Astrocyte (in vitro differentiated cells and primary cell): ENCODE results near the gene SLC25A22. TPM values are rescaled to one million over a fixed set of nuclear protein-coding genes. Genes with fewer than 3 reads are reported as not detected.

Experiments
- DNase-seq: peaks from one replicate; pipeline ENCODE4 v3.0.0-alpha.2; 2010; ENCODE audit warnings: low read depth
- FAIRE-seq: peaks from 2 replicates; lab custom pipeline; 2011; peaks lifted over from hg19 to GRCh38; lab: Jason Lieb, UNC
- H2AFZ ChIP-seq: 2 replicates; pipeline ENCODE4 v1.6.0; 2012; ENCODE audit warnings: low read depth, low read length, inconsistent platforms
- H3K27ac ChIP-seq: 2 replicates; pipeline ENCODE4 v1.5.1; 2011; ENCODE audit warnings: low read depth, low read length, inconsistent platforms
- H3K27me3 ChIP-seq: 2 replicates; pipeline ENCODE4 v1.6.0; 2011; ENCODE audit warnings: low read length, inconsistent platforms; ENCODE audit not compliant: insufficient read depth
- H3K36me3 ChIP-seq: 2 replicates; pipeline ENCODE4 v1.5.1; 2011; ENCODE audit warnings: low read length, inconsistent platforms; ENCODE audit not compliant: insufficient read depth
- H3K4me1 ChIP-seq: 2 replicates; pipeline ENCODE4 v1.5.1; 2011; ENCODE audit warnings: low read length, inconsistent platforms; ENCODE audit not compliant: insufficient read depth
- H3K4me2 ChIP-seq: 2 replicates; pipeline ENCODE4 v1.6.0; 2012; ENCODE audit warnings: low read length, inconsistent platforms
- H3K4me3 ChIP-seq: 2 replicates; pipeline ENCODE4 v1.5.1; 2011; ENCODE audit warnings: low read depth, mild to moderate bottlenecking, low read length, inconsistent platforms; ENCODE audit not compliant: insufficient read depth
- H3K79me2 ChIP-seq: 2 replicates; pipeline ENCODE4 v1.6.0; 2012; ENCODE audit warnings: mild to moderate bottlenecking, low read length, inconsistent platforms; ENCODE audit not compliant: insufficient read depth
- H3K9ac ChIP-seq: 2 replicates; pipeline ENCODE4 v1.6.0; 2012; ENCODE audit warnings: mild to moderate bottlenecking, low read length, inconsistent platforms
- H3K9me3 ChIP-seq: 2 replicates; pipeline ENCODE4 v1.5.1; 2012; ENCODE audit warnings: low read depth, mild to moderate bottlenecking, low read length, inconsistent platforms; ENCODE audit not compliant: insufficient read depth
- H4K20me1 ChIP-seq: 2 replicates; pipeline ENCODE4 v1.6.0; 2012; ENCODE audit warnings: low read length, inconsistent platforms; ENCODE audit not compliant: insufficient read depth
- H3K27ac Mint-ChIP-seq: one replicate; pipeline ENCODE4 v1.8.0; 2021; ENCODE audit warnings: mild to moderate bottlenecking, mixed read lengths; ENCODE audit not compliant: unreplicated experiment
- H3K27me3 Mint-ChIP-seq: one replicate; pipeline ENCODE4 v1.8.0; 2021; ENCODE audit warnings: low read depth, mixed read lengths; ENCODE audit not compliant: unreplicated experiment
- H3K36me3 Mint-ChIP-seq: one replicate; pipeline ENCODE4 v1.8.0; 2021; ENCODE audit warnings: low read depth, mixed read lengths; ENCODE audit not compliant: unreplicated experiment
- H3K4me1 Mint-ChIP-seq: one replicate; pipeline ENCODE4 v1.8.0; 2021; ENCODE audit warnings: low read depth, mixed read lengths; ENCODE audit not compliant: unreplicated experiment
- H3K4me3 Mint-ChIP-seq: one replicate; pipeline ENCODE4 v1.8.0; 2021; ENCODE audit warnings: mild to moderate bottlenecking, moderate library complexity, mixed read lengths; ENCODE audit not compliant: unreplicated experiment
- H3K9me3 Mint-ChIP-seq: one replicate; pipeline ENCODE4 v1.8.0; 2021; ENCODE audit warnings: mild to moderate bottlenecking, mixed read lengths; ENCODE audit not compliant: unreplicated experiment
- CTCF ChIP-seq: IDR thresholded peaks from 2 replicates; pipeline ENCODE4 v1.5.1; 2011; ENCODE audit warnings: low read depth, mild to moderate bottlenecking, inconsistent platforms, low read length, moderate library complexity; ENCODE audit not compliant: insufficient read depth
- EZH2 ChIP-seq: IDR thresholded peaks from 2 replicates; pipeline ENCODE4 v1.6.1; 2012; ENCODE audit warnings: mild to moderate bottlenecking, low read length, inconsistent platforms; ENCODE audit not compliant: insufficient read depth
- total RNA-seq: library from RNA; stranded (reverse); gene quantifications from 2 replicates; pipeline ENCODE4 v1.2.1, GENCODE V29; 2021

Gene SLC25A22
- total RNA-seq, 1 donor from 2014 or later, result 21.4 TPM

GRCh38 chr11:792535-792821, 5.6 kb downstream of the SLC25A22 start:
- TF ChIP-seq EZH2 (no peak), CTCF (no peak)
- Mint-ChIP-seq H3K27me3 (no peaks in the 10 kb centered on the region), H3K4me3 (no peak overlapping the region), H3K4me1 (no peaks in the 10 kb centered on the region), H3K9me3 (no peaks in the 10 kb centered on the region), H3K27ac (no peak overlapping the region), H3K36me3 (peaks cover 2% of the 10 kb centered on the region)
- no peak overlapping the region for H3K9ac ChIP-seq
- no peaks in the 10 kb centered on the region for H3K36me3 ChIP-seq
- no peak overlapping the region for H3K4me2 ChIP-seq
- H3K27me3 ChIP-seq, result no peaks in the 10 kb centered on the region
- H3K9me3 ChIP-seq, result no peaks in the 10 kb centered on the region
- no peak for DNase-seq
- no peak overlapping the region for H3K27ac ChIP-seq
- H4K20me1 ChIP-seq, result peaks cover 46% of the 10 kb centered on the region
- no peak for FAIRE-seq
- peaks cover 4% of the 10 kb centered on the region for H3K79me2 ChIP-seq
- H3K4me1 ChIP-seq, result peaks cover 12% of the 10 kb centered on the region
- H2AFZ ChIP-seq, result no peak overlapping the region
- H3K4me3 ChIP-seq, result no peak overlapping the region

- TF ChIP-seq CTCF (no peak), EZH2 (no peak)
- no peak overlapping the region for H3K4me3 Mint-ChIP-seq
- H3K27ac Mint-ChIP-seq, result no peak overlapping the region
- DNase-seq (no peak), FAIRE-seq (no peak)
- no peaks in the 10 kb centered on the region for H3K4me1 Mint-ChIP-seq
- H3K27me3 Mint-ChIP-seq, result no peaks in the 10 kb centered on the region
- Histone ChIP-seq H3K9ac (no peak overlapping the region), H3K4me2 (no peak overlapping the region), H4K20me1 (peaks cover 44% of the 10 kb centered on the region), H3K79me2 (peaks cover 4% of the 10 kb centered on the region), H2AFZ (no peak overlapping the region), H3K4me3 (no peak overlapping the region), H3K36me3 (no peaks in the 10 kb centered on the region), H3K4me1 (peaks cover 11% of the 10 kb centered on the region), H3K27me3 (no peaks in the 10 kb centered on the region), H3K9me3 (no peaks in the 10 kb centered on the region), H3K27ac (no peak overlapping the region)
- H3K9me3 Mint-ChIP-seq, result no peaks in the 10 kb centered on the region
- H3K36me3 Mint-ChIP-seq, result peaks cover 2% of the 10 kb centered on the region
Measured at GRCh38 chr11:791658-792534, 6.2 kb downstream of the SLC25A22 start.
